Body of pancreas (tissue), 4 donors: ENCODE measurements around the gene GGT6. TPM values are rescaled to one million over a fixed set of nuclear protein-coding genes. Genes with fewer than 3 reads are reported as not detected.

Experiments used
- ATAC-seq: fragments of 150-250 bp; one replicate; pipeline ENCODE4 v1.9.1; 2016
- DNase-seq, 4 donors: peaks; one replicate each; pipeline ENCODE4 v3.0.0-alpha.2; 2019
- H3K27ac ChIP-seq, 4 donors: fragments of 200-600 bp; sonication (generic); 1 replicate in 3 of 4; 2 replicates in 1 of 4; pipeline versions ENCODE4 v1.5.1 to v1.6.1; 2016 to 2019; ENCODE audit warnings: mild to moderate bottlenecking in 1 of 4, mixed read lengths in 1 of 4, moderate library complexity in 1 of 4
- H3K27me3 ChIP-seq, 2 donors: fragments of 200-600 bp; sonication (generic); one replicate each; pipeline ENCODE4 v1.6.0; 2016; ENCODE audit warnings: mild to moderate bottlenecking in 1 of 2
- H3K36me3 ChIP-seq, 2 donors: fragments of 200-600 bp; sonication (generic); replicated peaks in 1 of 2; 2 replicates each; pipeline ENCODE4 v1.5.1; 2016; ENCODE audit warnings: low read depth in 2 of 2; ENCODE audit not compliant: insufficient read depth in 1 of 2
- H3K4me1 ChIP-seq: fragments of 200-600 bp; sonication (generic); one replicate; pipeline ENCODE4 v1.6.0; 2016
- H3K4me3 ChIP-seq, 2 donors: fragments of 200-600 bp; sonication (generic); 1 replicate in 1 of 2; 2 replicates in 1 of 2; pipeline ENCODE4 v1.5.1; 2016 to 2019
- H3K9me3 ChIP-seq, 3 donors: fragments of 200-600 bp; sonication (generic); 1 replicate in 2 of 3; 2 replicates in 1 of 3; pipeline ENCODE4 v1.5.1; 2016
- POLR2A ChIP-seq, 3 donors: fragments of 450-650 bp; IDR thresholded peaks; one replicate each; pipeline ENCODE4 v1.6.1; 2016; ENCODE audit warnings: antibody characterized with exemption in 3 of 3, mild to moderate bottlenecking in 2 of 3
- WGBS, 2 donors: methylation state at CpG; one replicate each; pipeline ENCODE4 v1.1.5; 2017; 5-methylcytosine and 5-hydroxymethylcytosine counted together
- intact Hi-C: fragments of 100-400 bp; cut with DNase I; formaldehyde crosslinking; loops from one replicate; pipeline ENCODE4 v1.15.1; 2023
- total RNA-seq, 2 donors: library from RNA; depleted of rRNA; stranded (reverse); fragments of >200 nt; gene quantifications; one replicate each; pipeline ENCODE4 v1.1.0, GENCODE V29; 2016
- TF ChIP-seq, protein P1 (sequence below), 7 experiments: fragments of 450-650 bp in 4 of 7; fragments of 200-600 bp in 3 of 7; sonication (generic) in 3 of 7; IDR thresholded peaks; one replicate each; pipeline ENCODE4 v1.5.1; 2016 to 2019; ENCODE audit warnings: antibody characterized with exemption in 7 of 7

GGT6 gene
- total RNA-seq, 2 donors from 2014 or later, result 29.3 to 85.7 TPM

DNA sequence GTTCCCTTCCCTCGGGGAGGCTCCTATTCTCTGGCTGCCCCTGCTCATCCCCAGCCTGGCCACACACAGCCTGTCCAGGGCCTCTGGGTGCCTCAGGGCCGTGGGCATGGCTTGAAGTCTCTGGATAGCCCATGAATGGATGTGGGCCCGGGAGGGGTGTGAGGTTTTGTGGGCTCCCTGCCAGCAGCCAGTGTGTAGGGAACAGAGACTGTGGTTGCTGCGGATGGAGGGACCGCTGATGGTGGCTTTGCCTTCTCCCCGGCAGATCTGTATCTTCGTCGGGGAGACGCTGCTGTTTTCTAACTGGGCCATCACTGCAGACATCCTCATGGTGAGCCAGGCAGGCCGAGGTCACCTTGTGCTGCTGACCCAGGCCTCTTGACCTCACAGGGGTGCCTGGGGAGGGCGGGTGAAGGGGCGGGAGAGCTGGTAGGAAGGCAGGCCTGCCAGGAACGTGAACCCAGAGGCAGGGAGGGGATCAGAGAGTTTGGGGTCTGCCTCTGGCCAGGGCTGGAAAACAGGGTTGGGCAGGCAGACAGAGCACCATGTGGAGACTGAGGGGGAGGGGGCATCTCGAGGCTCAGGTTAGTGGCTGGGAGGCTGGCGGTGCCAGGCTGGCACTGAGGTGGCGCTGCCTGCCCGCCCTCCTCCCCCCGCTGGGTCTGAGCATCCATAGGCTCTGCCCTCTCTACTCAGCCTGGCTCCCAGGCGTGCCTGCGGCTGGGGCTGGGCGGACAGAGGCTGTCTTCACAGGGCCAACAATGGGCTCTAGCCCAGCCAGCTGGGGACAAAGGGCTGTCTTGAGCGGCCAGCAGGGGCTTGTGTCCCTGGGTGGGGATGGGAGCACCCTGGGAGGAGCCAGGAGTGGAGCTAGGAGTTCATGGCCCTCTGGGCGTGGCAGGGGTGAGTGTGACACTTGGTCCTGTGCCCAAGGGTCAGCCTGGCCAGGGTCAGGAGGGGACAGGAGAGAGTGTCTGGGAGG, 26.6 kb downstream of the GGT6 start:
- peak in 1 of 4 donors; percentile 25 for DNase-seq
- intact Hi-C loops, result no loop called here

DNA sequence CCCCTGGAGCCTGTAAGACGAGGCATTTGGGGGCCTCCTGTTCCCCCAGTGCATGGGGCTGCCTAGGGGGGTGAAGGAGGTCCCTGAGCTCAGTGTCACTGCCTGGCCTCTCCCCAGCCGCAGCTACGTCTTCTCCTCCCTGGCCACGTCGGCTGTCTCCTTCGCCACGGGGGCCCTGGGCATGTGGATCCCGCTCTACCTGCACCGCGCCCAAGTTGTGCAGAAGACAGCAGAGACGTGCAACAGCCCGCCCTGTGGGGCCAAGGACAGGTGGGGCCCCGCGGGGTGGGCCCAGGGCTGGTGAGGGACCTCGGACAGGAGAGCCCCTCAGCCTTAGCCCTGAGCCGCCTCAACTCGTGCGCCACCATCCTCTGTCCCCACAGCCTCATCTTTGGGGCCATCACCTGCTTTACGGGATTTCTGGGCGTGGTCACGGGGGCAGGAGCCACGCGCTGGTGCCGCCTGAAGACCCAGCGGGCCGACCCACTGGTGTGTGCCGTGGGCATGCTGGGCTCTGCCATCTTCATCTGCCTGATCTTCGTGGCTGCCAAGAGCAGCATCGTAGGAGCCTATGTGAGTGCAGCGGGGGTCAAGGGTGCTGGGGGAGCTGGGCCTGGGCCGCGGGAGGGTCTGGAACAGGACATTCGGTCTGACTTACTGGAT, 27.4 kb downstream of the GGT6 start:
- Histone ChIP-seq H3K9me3 (no peaks in the 10 kb centered on the region), H3K27me3 (no peaks in the 10 kb centered on the region), H3K27ac (no peak overlapping the region), H3K4me3 (no peak overlapping the region), H3K36me3 (no peaks in the 10 kb centered on the region), H3K4me1 (no peaks in the 10 kb centered on the region)
- intact Hi-C loops, result no loop called here
- WGBS, 2 donors, result 84 to 90% methylated on average over 10 to 33 of the region's 33 CpGs
- DNase-seq (no peak), ATAC-seq (no peak)
- TF ChIP-seq, protein P1, sequence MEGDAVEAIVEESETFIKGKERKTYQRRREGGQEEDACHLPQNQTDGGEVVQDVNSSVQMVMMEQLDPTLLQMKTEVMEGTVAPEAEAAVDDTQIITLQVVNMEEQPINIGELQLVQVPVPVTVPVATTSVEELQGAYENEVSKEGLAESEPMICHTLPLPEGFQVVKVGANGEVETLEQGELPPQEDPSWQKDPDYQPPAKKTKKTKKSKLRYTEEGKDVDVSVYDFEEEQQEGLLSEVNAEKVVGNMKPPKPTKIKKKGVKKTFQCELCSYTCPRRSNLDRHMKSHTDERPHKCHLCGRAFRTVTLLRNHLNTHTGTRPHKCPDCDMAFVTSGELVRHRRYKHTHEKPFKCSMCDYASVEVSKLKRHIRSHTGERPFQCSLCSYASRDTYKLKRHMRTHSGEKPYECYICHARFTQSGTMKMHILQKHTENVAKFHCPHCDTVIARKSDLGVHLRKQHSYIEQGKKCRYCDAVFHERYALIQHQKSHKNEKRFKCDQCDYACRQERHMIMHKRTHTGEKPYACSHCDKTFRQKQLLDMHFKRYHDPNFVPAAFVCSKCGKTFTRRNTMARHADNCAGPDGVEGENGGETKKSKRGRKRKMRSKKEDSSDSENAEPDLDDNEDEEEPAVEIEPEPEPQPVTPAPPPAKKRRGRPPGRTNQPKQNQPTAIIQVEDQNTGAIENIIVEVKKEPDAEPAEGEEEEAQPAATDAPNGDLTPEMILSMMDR (IDR thresholded peaks at IDR 0.05), result no peak
- no peak for TF ChIP-seq POLR2A (IDR thresholded peaks at IDR 0.05)

More for the DNA sequence above, 26.6 kb downstream of the GGT6 start:
- Histone ChIP-seq H3K27ac (peak overlapping the region in 2 of 4 donors; percentile 23 to 41), H3K27me3 (no peaks in the 10 kb centered on the region), H3K4me3 (no peak overlapping the region), H3K36me3 (peaks cover 0 to 2% of the 10 kb centered on the region in 2 donors), H3K4me1 (no peaks in the 10 kb centered on the region), H3K9me3 (no peaks in the 10 kb centered on the region)
- ATAC-seq, result no peak
- 42 to 68% methylated on average over 2 to 22 of the region's 23 CpGs for WGBS, 2 donors
- TF ChIP-seq POLR2A (IDR thresholded peaks at IDR 0.05), result no peak
- TF ChIP-seq, protein P1 (IDR thresholded peaks at IDR 0.05), result no peak

DNA sequence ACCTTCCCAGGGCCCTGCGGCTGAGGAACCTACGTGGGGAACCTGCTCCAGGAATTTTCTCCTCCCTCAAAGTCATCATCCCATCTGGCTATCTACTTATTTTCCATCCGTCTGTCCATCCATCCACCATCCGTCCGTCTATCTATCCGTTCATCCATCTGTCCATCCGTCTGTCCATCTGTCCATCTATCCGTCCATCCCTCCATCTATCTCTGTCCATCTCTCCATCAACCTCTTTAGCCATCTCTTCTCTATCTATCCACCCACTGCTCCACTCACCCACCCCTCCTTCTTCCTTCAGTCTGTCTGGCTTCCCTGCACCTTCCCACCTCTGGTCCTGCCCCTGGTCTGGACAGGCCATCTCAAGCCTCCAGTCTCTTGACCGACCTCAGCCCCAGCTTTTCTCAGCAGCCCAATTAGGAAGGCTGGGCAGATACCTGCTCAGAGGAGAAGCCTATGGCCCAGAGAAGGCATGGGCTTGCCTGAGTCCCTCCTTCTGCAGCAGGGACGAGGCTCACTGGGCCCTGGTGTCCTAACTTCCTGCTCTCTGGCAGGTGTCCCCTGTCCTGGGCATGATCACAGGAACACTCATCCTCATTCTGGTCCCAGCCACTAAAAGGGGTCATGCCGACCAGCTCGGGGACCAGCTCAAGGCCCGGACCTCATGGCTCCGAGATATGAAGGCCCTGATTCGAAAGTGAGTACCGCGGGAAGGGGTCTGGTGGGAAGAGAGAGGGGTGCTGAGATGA, 28.2 kb downstream of the GGT6 start:
- H3K27ac ChIP-seq, result peak overlapping the region in 2 of 4 donors; percentile 22 to 36

More for the DNA sequence above, 28.2 kb downstream of the GGT6 start:
- H3K36me3 ChIP-seq, result no peaks in the 10 kb centered on the region
- DNase-seq, result no peak
- WGBS, 2 donors, result 78 to 89% methylated on average over 16 to 17 of the region's 17 CpGs
- no peak overlapping the region for H3K4me3 ChIP-seq
- no peaks in the 10 kb centered on the region for H3K9me3 ChIP-seq
- no peak for ATAC-seq
- H3K4me1 ChIP-seq, result no peaks in the 10 kb centered on the region
- TF ChIP-seq, protein P1 (IDR thresholded peaks at IDR 0.05), result no peak
- TF ChIP-seq POLR2A (IDR thresholded peaks at IDR 0.05), result no peak
- H3K27me3 ChIP-seq, result no peaks in the 10 kb centered on the region
- intact Hi-C loops, result no loop called here
